ENCODE data around the gene ADGRB2. TPM values are rescaled to one million over a fixed set of nuclear protein-coding genes. Genes with fewer than 3 reads are reported as not detected.

Gene ADGRB2
- polyA plus RNA-seq, 1 experiment, result 9.2 TPM

DNA sequence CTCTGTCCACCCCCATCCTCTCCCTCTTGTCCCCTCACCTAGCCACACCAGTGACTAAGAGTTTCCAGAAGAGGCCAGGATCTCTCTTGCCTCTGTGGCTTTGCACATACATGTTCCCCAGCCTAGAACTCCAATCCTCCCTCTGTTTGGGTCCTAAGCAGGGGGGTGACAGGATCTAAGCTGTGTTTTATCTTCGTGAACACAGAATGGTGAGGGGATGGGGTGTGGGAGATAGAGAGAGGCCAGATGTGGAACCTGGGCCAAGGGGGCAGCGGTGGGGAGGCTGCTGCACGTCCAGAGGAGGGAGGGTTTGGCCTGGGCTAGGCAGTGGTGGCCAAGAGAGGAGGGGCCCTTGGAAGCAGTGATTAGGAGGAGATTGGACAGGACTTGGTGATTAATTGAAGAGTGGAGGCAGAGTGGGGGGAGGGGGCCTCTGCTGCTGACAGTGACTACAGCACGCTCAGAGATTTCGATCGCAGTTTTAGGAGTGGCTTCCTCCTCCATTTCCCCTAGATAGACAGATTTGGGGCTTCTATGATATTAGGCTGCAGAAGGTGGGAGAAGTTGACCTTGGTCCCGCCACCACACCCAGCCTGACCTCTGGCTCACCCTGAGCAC, 17.1 kb upstream of the ADGRB2 start:
- ChIA-PET POLR2A (no interaction called here), CTCF (no interaction called here)
- DNase-seq (ENCODE audit: low read depth), result no peak
- TF ChIP-seq, protein P1, sequence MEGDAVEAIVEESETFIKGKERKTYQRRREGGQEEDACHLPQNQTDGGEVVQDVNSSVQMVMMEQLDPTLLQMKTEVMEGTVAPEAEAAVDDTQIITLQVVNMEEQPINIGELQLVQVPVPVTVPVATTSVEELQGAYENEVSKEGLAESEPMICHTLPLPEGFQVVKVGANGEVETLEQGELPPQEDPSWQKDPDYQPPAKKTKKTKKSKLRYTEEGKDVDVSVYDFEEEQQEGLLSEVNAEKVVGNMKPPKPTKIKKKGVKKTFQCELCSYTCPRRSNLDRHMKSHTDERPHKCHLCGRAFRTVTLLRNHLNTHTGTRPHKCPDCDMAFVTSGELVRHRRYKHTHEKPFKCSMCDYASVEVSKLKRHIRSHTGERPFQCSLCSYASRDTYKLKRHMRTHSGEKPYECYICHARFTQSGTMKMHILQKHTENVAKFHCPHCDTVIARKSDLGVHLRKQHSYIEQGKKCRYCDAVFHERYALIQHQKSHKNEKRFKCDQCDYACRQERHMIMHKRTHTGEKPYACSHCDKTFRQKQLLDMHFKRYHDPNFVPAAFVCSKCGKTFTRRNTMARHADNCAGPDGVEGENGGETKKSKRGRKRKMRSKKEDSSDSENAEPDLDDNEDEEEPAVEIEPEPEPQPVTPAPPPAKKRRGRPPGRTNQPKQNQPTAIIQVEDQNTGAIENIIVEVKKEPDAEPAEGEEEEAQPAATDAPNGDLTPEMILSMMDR (IDR thresholded peaks at IDR 0.05; ENCODE audit: insufficient read depth, low read depth, low read length), result no peak
- no peaks in the 10 kb centered on the region for H3K27me3 ChIP-seq (ENCODE audit: control insufficient read depth, insufficient read depth, low read length)
- no peak overlapping the region for H3K4me3 ChIP-seq (ENCODE audit: low read depth, low read length)
- H3K36me3 ChIP-seq (ENCODE audit: control insufficient read depth, insufficient read depth, low read length), result no peaks in the 10 kb centered on the region

DNA sequence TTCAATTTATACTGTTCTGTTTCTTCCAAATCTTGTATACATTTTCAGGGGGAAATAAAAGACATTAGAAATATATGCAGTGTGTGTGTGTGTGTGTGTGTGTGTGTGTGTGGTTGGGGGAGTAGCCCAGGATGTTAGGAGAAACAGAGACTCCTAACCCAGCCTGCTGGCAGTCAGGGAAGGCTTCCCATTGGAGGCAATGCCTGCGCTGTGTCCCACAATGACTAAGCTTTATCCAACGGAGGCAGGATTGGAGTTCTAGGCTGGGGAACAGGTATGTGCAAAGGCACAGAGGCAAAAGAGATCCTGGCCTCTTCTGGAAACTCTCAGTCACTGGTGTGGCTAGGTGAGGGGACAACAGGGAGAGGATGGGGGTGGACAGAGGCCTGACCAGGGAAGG, 16.5 kb upstream of the ADGRB2 start:
- TF ChIP-seq, protein P1 (IDR thresholded peaks at IDR 0.05; ENCODE audit: insufficient read depth, low read depth, low read length), result no peak
- Histone ChIP-seq H3K4me3 (ENCODE audit: low read depth, low read length) (no peak overlapping the region), H3K36me3 (ENCODE audit: control insufficient read depth, insufficient read depth, low read length) (no peaks in the 10 kb centered on the region), H3K27me3 (ENCODE audit: control insufficient read depth, insufficient read depth, low read length) (no peaks in the 10 kb centered on the region)
- no peak for DNase-seq (ENCODE audit: low read depth)
- ChIA-PET CTCF (interaction anchor here (1.3 kb wide), 1 partner anchor 16 kb away, joined by 4 read pairs; the partner anchor contains the start of gene ADGRB2), POLR2A (no interaction called here)

DNA sequence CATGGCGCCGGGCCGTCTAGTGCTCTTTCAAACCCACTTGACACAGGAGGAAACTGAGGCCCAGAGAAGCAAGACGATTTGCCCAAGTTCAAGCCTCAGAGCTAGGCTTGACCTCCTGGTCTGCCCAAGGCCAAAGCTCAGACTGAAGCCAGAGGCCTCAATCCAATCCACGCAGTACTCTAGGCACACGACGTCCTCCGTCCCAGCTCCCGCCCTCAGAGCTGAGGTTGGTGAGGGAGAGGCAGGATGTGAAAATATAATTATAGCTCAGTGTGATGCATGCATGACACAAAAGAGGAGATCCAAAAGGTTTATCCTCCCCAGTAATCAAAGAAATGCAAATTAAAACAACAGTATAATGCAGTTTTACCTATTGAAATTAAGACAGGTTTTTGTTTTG, 15.5 kb upstream of the ADGRB2 start:
- TF ChIP-seq, protein P1 (IDR thresholded peaks at IDR 0.05; ENCODE audit: insufficient read depth, low read depth, low read length), result no peak

DNA sequence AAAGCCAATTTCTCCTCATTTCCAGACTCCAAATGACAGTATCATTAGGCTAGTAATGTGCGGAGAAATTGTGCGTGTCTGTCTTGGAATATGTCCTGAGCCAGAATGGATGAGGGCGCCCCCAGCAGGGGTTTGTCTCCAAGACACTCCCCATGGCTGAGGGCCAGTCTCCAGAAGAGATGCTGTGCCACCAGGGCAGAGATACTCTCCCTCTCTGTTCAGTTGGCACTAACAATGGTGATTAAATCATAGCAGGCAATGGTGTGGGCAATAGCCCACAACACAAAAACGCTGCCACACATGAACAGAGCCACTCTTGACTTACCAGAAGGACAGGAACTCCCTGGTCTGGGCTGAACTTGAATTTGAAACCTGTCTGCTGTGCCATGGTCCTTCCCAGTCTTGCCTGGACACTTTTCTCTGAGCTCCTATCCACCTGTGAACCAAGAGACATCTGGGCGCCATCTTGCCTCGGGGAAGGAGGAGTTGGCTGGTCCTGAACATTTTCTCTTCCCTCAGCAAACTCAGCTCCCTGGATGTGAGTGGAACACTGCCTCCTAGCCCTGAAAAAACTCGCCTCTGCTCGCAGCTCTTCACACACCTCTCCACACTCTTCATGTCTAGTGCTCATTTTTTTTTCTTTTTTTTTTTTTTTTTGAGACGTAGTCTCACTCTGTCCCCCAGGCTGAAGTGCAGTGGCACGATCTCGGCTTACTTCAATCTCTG, 14.8 kb upstream of the ADGRB2 start:
- POLR2A ChIA-PET, result interaction anchor here (0.7 kb wide), 1 partner anchor 10 kb away, joined by 15 read pairs; no protein-coding TSS in a partner anchor
- TF ChIP-seq, protein P1 (IDR thresholded peaks at IDR 0.05; ENCODE audit: insufficient read depth, low read depth, low read length), result no peak
- Histone ChIP-seq H3K27me3 (ENCODE audit: control insufficient read depth, insufficient read depth, low read length) (peaks cover 2% of the 10 kb centered on the region; the same call in 1 of the 2 replicates), H3K36me3 (ENCODE audit: control insufficient read depth, insufficient read depth, low read length) (no peaks in the 10 kb centered on the region), H3K4me3 (ENCODE audit: low read depth, low read length) (no peak overlapping the region)
- DNase-seq (ENCODE audit: low read depth), result no peak
- CTCF ChIA-PET, result interaction anchor here (0.9 to 1.5 kb wide), 3 partner anchors 9 to 14 kb away, joined by 4 read pairs; partner anchors contain the start of gene ADGRB2

More for the DNA sequence above, 15.5 kb upstream of the ADGRB2 start:
- no peaks in the 10 kb centered on the region for H3K27me3 ChIP-seq (ENCODE audit: control insufficient read depth, insufficient read depth, low read length)
- H3K4me3 ChIP-seq (ENCODE audit: low read depth, low read length), result no peak overlapping the region
- H3K36me3 ChIP-seq (ENCODE audit: control insufficient read depth, insufficient read depth, low read length), result no peaks in the 10 kb centered on the region
- no peak for DNase-seq (ENCODE audit: low read depth)
- ChIA-PET CTCF (interaction anchor here (0.9 to 1.5 kb wide), 3 partner anchors 8 to 15 kb away, joined by 4 read pairs; partner anchors contain the start of gene ADGRB2), POLR2A (no interaction called here)

DNA sequence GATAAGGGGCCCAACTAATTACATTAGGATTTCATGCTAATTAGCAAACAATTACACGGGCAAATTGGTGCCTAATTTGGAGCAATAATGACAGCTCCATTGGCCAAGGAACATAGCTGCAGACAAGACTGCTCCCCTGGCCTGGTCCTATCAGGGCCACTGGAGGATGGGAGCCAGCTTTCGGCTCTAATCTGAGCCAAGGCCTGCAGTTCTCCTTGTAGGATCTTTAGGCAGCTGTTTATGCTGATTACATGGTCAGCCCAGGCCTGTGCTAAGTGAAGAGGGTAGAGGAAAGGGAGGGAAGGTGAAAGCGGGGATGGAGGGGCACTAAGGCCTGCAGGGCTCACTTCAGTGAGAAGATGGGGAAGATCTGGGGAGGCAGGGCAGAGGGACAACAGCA, 12.4 kb upstream of the ADGRB2 start:
- Histone ChIP-seq H3K36me3 (ENCODE audit: control insufficient read depth, insufficient read depth, low read length) (no peaks in the 10 kb centered on the region), H3K4me3 (ENCODE audit: low read depth, low read length) (no peak overlapping the region), H3K27me3 (ENCODE audit: control insufficient read depth, insufficient read depth, low read length) (peaks cover 20% of the 10 kb centered on the region)
- POLR2A ChIA-PET, result no interaction called here
- CTCF ChIA-PET, result interaction anchor here (0.6 to 1.3 kb wide), 4 partner anchors 12 to 421 kb away, joined by 3 to 5 read pairs (median 3); no protein-coding TSS in a partner anchor
- DNase-seq (ENCODE audit: low read depth), result no peak
- TF ChIP-seq, protein P1 (IDR thresholded peaks at IDR 0.05; ENCODE audit: insufficient read depth, low read depth, low read length), result no peak

Data from BJ (cell line).